Brain microvascular endothelial cell (primary cell): Measurements from ENCODE around the gene PAPPA2.

Experiments used
- DNase-seq: peaks from one replicate; pipeline ENCODE4 v3.0.0-alpha.2; 2020
- H3K27ac ChIP-seq: fragments of 250-450 bp; sonication (Bioruptor Pico); 2 replicates; pipeline ENCODE4 v1.5.1; 2020; ENCODE audit warnings: mild to moderate bottlenecking, moderate library complexity
- H3K27me3 ChIP-seq: fragments of 250-450 bp; sonication (Bioruptor Pico); replicated peaks from 2 replicates; pipeline ENCODE4 v1.5.1; 2020; ENCODE audit warnings: mild to moderate bottlenecking
- H3K36me3 ChIP-seq: fragments of 250-450 bp; sonication (Bioruptor Pico); replicated peaks from 2 replicates; pipeline ENCODE4 v1.5.1; 2020; ENCODE audit warnings: mild to moderate bottlenecking
- H3K4me3 ChIP-seq: 2 replicates; pipeline ENCODE4 v1.5.1; 2011; ENCODE audit warnings: low read depth, mild to moderate bottlenecking, control low read depth, low read length, moderate library complexity
- CTCF ChIP-seq: IDR thresholded peaks from 2 replicates; pipeline ENCODE4 v1.5.1; 2011; ENCODE audit warnings: low read depth, mild to moderate bottlenecking, moderate library complexity, low read length, control low read depth, inconsistent platforms; ENCODE audit errors: missing control alignments
- in situ Hi-C: cut with HindIII; loops from 2 replicates; pipeline ENCODE4 v1.10.0; 2017; ENCODE audit warnings: low sequenced_read_pairs, low pct_ligation_motif_present

Gene PAPPA2

GRCh38 chr1:176504848-176505553, 42.0 kb downstream of the PAPPA2 start:
- no peak overlapping the region for H3K27ac ChIP-seq
- no peaks in the 10 kb centered on the region for H3K27me3 ChIP-seq
- H3K36me3 ChIP-seq, result no peaks in the 10 kb centered on the region
- in situ Hi-C loops, result no loop called here
- H3K4me3 ChIP-seq, result no peak overlapping the region
- no peak for TF ChIP-seq CTCF
- no peak for DNase-seq

- in situ Hi-C loops, result no loop called here
- H3K27ac ChIP-seq, result no peak overlapping the region
- DNase-seq, result no peak
- H3K4me3 ChIP-seq, result no peak overlapping the region
- no peaks in the 10 kb centered on the region for H3K27me3 ChIP-seq
- TF ChIP-seq CTCF, result no peak
- H3K36me3 ChIP-seq, result no peaks in the 10 kb centered on the region
Observed at GRCh38 chr1:176512966-176513365, 50.0 kb downstream of the PAPPA2 start.

- DNase-seq, result no peak
- Histone ChIP-seq H3K27me3 (no peaks in the 10 kb centered on the region), H3K4me3 (no peak overlapping the region), H3K36me3 (no peaks in the 10 kb centered on the region), H3K27ac (no peak overlapping the region)
- in situ Hi-C loops, result no loop called here
- TF ChIP-seq CTCF, result no peak
Observed at GRCh38 chr1:176515310-176515709, 52.3 kb downstream of the PAPPA2 start.

- DNase-seq, result no peak
- no peaks in the 10 kb centered on the region for H3K36me3 ChIP-seq
- no peak for TF ChIP-seq CTCF
- no peaks in the 10 kb centered on the region for H3K27me3 ChIP-seq
- no peak overlapping the region for H3K27ac ChIP-seq
- in situ Hi-C loops, result no loop called here
- H3K4me3 ChIP-seq, result no peak overlapping the region
Observed at GRCh38 chr1:176517484-176517883, 54.5 kb downstream of the PAPPA2 start.

- H3K27me3 ChIP-seq, result no peaks in the 10 kb centered on the region
- H3K36me3 ChIP-seq, result no peaks in the 10 kb centered on the region
- H3K4me3 ChIP-seq, result no peak overlapping the region
- TF ChIP-seq CTCF, result no peak
- DNase-seq, result no peak
- in situ Hi-C loops, result no loop called here
- no peak overlapping the region for H3K27ac ChIP-seq
Observed at GRCh38 chr1:176521211-176521610, 58.2 kb downstream of the PAPPA2 start.

GRCh38 chr1:176522310-176522845, 59.4 kb downstream of the PAPPA2 start:
- H3K27ac ChIP-seq, result no peak overlapping the region
- no peaks in the 10 kb centered on the region for H3K27me3 ChIP-seq
- no peaks in the 10 kb centered on the region for H3K36me3 ChIP-seq
- no peak for TF ChIP-seq CTCF
- DNase-seq, result no peak
- no peak overlapping the region for H3K4me3 ChIP-seq
- in situ Hi-C loops, result no loop called here
